ENCODE results near the gene STX12.
"Not testable (repeated sequence)": the region's sequence is repeated elsewhere in the genome, so short reads cannot be mapped to it uniquely, and the experiment has no call there.

Gene STX12

DNA sequence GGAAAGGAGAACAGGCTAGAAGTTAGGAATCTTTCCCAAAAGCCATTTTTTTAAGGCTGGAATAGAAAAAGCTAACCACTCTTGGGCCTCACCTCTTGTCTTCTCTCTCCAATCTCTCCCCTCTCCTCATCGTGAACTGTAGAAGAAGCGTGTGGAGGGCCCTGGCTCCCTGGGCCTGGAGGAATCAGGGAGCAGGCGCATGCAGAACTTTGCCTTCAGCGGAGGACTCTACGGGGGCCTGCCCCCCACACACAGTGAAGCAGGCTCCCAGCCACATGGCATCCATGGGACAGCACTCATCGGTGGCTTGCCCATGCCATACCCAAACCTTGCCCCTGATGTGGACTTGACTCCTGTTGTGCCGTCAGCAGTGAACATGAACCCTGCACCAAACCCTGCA is 76.9 kb downstream of the STX12 start:
- DNase-seq (ENCODE audit: insufficient read length, low spot score): no peak
- TF ChIP-seq, protein P1, sequence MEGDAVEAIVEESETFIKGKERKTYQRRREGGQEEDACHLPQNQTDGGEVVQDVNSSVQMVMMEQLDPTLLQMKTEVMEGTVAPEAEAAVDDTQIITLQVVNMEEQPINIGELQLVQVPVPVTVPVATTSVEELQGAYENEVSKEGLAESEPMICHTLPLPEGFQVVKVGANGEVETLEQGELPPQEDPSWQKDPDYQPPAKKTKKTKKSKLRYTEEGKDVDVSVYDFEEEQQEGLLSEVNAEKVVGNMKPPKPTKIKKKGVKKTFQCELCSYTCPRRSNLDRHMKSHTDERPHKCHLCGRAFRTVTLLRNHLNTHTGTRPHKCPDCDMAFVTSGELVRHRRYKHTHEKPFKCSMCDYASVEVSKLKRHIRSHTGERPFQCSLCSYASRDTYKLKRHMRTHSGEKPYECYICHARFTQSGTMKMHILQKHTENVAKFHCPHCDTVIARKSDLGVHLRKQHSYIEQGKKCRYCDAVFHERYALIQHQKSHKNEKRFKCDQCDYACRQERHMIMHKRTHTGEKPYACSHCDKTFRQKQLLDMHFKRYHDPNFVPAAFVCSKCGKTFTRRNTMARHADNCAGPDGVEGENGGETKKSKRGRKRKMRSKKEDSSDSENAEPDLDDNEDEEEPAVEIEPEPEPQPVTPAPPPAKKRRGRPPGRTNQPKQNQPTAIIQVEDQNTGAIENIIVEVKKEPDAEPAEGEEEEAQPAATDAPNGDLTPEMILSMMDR (IDR thresholded peaks at IDR 0.05; ENCODE audit: insufficient read depth, missing control alignments): no peak
- no peak for FAIRE-seq

DNA sequence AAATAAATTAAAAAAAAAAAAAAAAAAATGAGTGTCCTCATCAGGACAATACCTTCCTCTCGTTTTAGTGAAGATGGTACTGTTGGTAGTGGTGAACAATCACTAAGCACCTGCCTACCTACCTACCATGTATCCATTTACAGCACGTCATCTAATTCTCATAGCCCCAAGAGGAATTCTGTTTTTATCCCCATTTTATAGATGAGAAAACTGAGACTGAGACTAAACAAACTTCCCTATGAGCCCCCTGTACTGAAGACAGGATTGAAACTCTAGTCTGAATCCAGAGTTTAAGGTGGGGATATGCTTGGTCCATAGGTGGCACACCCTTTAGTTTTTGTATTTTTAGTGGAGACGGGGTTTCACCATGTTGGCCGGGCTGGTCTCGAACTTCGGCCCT is 82.1 kb downstream of the STX12 start:
- FAIRE-seq: no peak
- TF ChIP-seq, protein P1 (IDR thresholded peaks at IDR 0.05; ENCODE audit: insufficient read depth, missing control alignments): no peak
- DNase-seq (ENCODE audit: insufficient read length, low spot score): no peak

DNA sequence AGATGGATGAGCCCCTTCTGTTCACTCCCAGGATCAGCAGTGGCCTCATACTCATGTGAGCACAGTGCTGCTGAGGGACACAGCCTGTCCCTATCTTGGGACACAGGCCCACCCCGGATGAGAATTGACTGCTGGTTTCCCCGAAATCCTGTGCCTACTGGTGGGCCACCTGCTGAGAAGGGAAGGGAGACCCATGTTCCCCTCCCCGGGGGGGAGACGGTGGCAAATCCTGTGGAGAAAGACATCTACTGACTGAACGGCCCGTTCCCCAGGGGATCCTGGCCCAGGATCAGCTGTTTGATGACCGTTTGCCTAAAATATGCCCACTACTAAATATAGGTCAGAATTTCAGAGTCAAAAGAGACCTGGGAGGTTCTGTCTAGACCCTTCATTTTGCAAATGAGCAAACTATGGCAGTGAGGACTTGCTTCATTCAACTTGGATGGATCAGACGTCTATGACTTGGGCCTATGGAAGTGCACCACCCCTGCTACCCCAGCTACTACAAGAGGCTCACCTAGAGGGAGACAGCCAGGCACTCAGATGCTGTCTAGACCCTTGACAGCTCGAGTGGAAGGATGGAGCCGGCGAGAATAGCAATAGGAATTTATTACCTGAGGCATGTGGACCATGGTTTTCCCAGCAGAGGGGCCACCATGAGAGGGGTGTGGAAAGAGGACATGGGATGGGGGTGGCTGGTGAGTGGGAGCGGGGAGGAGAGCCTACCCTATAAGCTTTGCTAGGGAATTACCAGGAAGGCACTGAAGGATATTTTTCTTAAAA is 83.7 kb downstream of the STX12 start:
- no peak for FAIRE-seq
- TF ChIP-seq, protein P1 (IDR thresholded peaks at IDR 0.05; ENCODE audit: insufficient read depth, missing control alignments): no peak
- DNase-seq (ENCODE audit: insufficient read length, low spot score): no peak

DNA sequence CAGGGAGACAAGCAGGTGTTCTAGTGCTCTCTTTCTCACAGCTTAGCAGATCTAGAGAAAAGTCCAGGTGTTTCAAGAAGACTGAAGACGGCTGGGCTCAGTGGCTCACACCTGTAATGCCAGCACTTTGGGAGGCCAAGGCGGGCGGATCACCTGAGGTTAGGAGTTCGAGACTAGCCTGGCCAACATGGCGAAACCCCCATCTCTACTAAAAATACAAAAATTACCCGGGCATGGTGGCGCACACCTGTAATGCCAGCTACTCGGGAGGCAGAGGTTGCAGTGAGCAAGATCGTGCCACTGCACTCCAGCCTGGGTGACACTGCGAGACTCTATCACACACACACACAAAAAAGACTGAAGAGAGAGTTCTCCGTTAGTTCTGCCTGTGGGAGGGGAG is 84.5 kb downstream of the STX12 start:
- FAIRE-seq; DNase-seq (ENCODE audit: insufficient read length, low spot score): not testable (repeated sequence)

DNA sequence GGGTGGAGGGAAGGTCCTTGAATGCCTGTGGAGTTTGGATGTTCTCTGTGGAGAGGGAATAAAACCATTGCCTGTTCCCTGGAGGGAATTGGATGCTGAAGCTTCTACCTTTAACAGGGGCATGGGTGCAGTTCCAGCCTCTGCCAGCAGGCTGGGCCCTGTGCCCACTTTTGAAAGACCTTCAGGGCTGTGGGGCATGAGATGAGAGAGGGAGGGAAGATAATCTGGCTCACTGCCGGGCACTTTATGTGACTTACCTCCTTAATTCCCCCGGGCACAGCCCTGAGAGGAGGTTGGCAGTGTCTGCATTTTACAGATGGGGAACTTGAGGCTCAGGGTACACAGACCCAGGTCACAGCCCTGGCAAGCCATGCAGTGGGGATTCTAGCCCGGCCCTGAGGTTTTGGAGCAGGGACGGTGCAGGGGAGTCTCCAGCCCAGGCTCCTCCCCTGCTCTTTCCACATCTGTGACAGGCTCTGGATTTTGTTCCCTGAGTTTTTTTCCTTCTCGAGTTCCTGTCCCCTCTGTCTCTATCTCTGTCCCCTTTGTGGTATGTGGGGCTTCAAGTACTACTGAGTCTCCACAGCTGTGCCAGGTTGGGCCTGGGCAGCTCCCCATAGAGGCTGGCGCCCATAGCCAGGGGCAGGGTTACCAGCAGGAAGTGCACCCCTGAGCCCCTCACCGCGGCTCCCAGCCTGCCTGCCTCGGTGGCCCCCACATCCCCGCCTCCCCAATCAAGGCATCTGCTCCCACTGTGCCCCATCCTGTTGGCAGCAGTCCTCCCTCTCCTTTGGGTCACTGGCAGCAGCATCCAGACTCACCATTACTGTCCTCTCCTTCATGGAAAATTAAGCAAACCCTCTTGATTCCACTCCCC is 85.3 kb downstream of the STX12 start:
- TF ChIP-seq, protein P1 (IDR thresholded peaks at IDR 0.05; ENCODE audit: insufficient read depth, missing control alignments): peak; percentile 99
- FAIRE-seq (no peak), DNase-seq (ENCODE audit: insufficient read length, low spot score) (peak; percentile 54)

DNA sequence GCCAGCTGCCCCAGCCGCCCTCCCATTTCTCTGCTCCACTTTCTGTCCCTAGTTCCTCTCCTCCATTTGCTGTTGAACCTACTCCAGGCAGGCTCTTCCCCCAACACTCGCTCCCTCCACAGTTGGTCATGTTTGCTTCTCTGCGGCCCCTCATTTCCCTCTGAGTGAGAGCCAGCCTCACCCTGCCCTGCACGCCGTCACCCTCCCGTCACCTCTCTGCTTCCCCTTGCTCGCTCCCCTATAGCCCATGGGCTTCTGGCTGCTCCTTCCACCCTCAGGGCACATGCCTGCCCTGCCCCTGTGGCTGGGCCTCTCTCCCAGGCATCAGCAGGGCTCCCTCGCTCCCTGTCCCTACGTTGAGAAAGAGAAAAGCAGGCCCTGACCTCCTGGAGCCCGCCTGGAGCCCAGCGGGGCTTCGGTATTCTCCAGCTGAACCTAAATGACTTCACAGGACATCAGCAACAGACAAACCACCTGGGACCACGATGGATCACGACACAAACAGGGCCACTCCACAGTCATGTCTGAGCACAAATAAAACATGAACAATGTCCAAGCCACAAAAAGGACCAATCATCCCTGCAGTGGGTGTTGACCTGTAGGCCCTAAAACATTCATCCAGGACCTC is 86.0 kb downstream of the STX12 start:
- DNase-seq (ENCODE audit: insufficient read length, low spot score) (no peak), FAIRE-seq (no peak)
- TF ChIP-seq, protein P1 (IDR thresholded peaks at IDR 0.05; ENCODE audit: insufficient read depth, missing control alignments): no peak

DNA sequence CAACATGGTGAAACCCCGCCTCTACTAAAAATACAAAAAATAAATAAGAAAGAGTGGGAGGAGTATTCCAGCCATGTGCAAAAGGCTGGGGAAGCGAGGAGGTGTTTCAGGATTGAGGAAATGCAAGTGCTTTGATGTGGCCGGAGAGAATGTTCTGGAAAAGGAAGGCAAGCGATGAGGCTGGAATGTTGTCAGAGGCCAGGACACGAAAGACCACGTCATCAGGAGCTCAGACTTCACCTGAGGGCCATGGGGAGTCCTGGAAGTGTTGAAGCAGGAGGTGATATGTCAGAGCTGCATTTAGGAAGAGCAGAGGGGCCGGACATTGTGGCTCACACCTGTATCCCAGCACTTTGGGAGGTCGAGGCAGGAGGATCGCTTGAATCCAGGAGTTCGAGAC is 88.4 kb downstream of the STX12 start:
- FAIRE-seq: no peak
- TF ChIP-seq, protein P1 (IDR thresholded peaks at IDR 0.05; ENCODE audit: insufficient read depth, missing control alignments): no peak

More for the DNA sequence above, 88.4 kb downstream of the STX12 start:
- DNase-seq (ENCODE audit: insufficient read length, low spot score): no peak
